GM21381 (cell line): ENCODE results near the gene SLC39A10.
A peak's percentile ranks its signal among the peaks of the same experiment; 100 is the strongest.
"Not testable (repeated sequence)": the region's sequence is repeated elsewhere in the genome, so short reads cannot be mapped to it uniquely, and the experiment has no call there.

Experiments used
- ATAC-seq: cut with Tn5 transposase; IDR thresholded peaks from one replicate; pipeline ENCODE4 v1.9.1; 2021; ENCODE audit warnings: mild to moderate bottlenecking, moderate library complexity; ENCODE audit not compliant: unreplicated experiment

SLC39A10 gene

GRCh38 chr2:195642679-195643068 is 14.4 kb upstream of the SLC39A10 start:
- ATAC-seq = no peak

DNA sequence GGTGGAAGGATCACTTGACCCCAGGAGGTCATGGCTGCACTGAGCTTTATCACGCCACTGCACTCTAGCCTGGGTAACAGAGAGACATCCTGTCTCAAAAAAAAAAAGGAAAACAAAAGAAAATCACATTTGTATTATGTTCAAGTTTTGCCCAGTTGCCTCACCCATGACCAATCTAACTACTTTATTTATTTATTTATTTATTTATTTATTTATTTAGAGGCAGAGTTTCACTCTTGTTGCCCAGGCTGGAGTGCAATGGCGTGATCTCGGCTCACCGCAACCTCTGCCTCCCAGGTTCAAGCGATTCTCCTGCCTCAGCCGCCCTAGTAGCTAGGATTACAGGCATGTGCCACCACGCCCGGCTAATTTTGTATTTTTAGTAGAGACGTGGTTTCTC is 12.3 kb upstream of the SLC39A10 start:
- not testable (repeated sequence) for ATAC-seq

- ATAC-seq = no peak
Measured at GRCh38 chr2:195645413-195645812, 11.6 kb upstream of the SLC39A10 start.

DNA sequence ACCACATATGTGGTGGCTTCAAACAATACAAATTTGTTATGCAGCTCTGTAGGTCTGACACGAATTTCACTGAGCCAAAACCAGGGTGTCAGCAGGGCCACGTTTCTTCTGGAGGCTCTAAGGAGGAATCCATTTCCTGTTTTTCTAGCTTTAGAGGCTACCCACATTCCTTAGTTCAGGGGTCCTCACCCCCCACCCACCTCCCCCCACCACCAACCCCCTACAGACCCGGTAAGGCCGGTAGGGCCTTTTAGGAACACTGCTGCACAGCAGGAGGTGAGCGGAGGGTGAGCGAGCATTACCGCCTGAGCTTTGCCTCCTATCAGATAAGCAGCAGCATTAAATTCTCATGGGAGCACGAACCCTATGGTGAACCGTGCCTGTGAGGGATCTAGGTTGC is 10.6 kb upstream of the SLC39A10 start:
- no peak for ATAC-seq

DNA sequence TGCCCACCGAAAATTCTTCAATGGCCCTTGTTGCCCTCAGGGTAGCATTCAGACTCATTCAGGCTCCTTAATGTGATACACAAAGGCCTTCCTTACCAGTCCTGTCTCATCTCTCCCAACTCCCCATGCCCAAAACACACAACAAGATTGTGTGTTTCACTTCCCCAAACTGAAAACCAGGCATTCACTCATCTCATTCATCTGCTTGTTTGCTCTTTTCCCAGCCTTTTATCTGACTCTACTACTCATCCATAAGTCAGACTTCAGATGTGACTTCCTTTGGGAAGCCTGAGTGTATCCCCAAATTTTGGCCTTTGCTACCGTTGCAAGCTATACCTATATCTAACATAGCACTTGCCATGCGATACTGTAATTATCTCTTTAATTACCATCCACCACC is 9.7 kb upstream of the SLC39A10 start:
- ATAC-seq = no peak

- ATAC-seq = not testable (repeated sequence)
Measured at GRCh38 chr2:195648370-195648769, 8.7 kb upstream of the SLC39A10 start.

DNA sequence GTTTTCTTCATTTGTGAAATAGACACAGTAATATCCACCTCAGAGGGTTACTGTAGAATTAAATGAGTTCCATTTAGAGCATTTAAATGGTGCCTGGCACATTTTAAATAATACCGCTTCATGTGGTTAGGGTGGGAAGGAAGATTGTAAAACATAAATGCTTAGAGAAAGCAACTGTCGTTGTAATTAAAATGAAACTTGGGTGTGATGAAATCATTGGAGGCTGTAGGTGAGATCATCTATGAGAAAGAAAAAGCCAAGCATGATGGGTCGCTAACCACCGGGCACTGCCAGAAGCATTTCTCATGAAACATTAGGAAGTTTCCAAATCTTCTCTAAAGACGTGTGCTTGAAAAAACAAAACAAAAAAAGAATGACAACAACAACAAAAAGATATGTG is 8.2 kb upstream of the SLC39A10 start:
- ATAC-seq = no peak

GRCh38 chr2:195649629-195650190 is 7.3 kb upstream of the SLC39A10 start:
- peak; percentile 9 for ATAC-seq

DNA sequence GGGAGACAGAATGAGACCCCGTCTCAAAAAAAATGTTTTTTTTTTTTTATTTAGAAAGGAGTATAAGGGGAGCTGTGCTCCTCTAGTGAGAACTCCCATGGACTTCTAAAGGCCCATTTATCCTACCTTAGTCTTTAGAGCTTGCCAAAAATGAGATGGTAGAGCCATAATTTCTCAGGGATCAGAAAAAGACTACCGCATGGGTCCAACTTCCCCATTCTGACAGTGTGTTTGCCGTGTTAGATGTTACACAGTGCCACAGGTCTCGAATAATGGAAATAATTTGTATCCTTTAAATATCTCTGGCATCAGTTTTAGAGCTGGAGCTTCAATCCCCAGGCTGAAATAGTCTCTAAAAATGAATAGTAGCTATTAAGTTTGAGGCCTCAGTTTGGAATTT is 6.0 kb upstream of the SLC39A10 start:
- ATAC-seq = no peak

GRCh38 chr2:195652911-195653310 is 4.1 kb upstream of the SLC39A10 start:
- no peak for ATAC-seq

- no peak for ATAC-seq
Measured at GRCh38 chr2:195656161-195656858, 716 bp upstream of the SLC39A10 start.

- peak; percentile 21 for ATAC-seq
Measured at GRCh38 chr2:195657634-195658540, 861 bp downstream of the SLC39A10 start.

GRCh38 chr2:195658541-195658890 is 1.5 kb downstream of the SLC39A10 start:
- no peak for ATAC-seq

DNA sequence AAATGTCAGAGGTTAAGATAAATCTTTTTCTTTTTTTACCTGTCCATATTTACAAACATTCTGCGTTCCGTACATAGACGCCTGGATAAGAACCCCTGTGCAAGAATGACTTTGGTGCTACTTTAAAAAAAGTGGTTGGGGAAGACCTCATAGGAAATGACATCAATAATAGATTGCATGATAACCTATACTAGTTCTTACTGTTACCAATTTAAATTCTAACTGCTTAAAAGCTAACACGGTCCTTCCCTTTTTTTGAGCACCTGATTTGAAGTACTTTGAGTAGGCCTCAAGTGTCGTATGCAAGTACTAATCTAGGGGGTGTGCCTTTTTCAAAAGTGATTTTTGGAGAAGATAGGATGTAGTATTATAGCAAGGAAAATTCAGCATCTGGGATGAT is 2.1 kb downstream of the SLC39A10 start:
- ATAC-seq = no peak

- ATAC-seq = no peak
Measured at GRCh38 chr2:195659982-195660890, 3.2 kb downstream of the SLC39A10 start.

DNA sequence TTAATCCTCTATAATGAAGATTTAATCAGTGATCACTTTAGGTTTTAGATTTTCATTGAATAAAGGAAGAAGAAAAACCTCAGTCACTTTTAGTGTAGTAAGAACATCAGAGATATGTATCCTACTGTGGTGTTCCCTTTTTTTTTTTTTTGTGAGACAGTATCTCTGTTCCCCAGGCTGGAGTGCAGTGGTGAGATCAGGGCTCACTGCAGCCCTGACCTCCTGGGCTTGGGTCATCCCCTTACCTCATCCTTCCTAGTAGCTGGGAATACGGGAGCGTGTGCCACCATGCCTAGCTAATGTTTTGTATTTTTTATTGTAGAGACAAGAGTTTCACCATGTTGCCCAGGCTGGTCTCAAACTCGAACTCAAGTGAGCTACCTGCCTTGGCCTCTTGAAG is 5.1 kb downstream of the SLC39A10 start:
- ATAC-seq = no peak

DNA sequence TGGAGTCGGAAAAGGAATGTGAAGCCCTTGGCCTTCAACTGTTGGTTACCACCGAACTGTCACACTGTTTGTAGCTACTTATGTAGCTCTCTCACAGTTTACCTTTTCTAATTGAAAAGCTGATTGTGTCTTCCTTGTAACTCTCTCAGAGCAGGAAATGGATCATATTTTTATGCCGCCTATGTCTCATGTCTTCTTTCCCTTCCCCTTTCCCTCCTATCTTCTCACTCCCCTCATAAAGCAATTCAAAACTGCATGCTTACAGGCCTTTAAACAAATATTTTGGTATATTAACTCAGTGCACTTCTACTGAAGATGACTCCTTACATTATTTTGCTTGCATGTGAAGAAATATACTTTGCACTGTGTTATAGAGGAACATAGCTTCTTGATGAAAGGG is 6.0 kb downstream of the SLC39A10 start:
- ATAC-seq = no peak

DNA sequence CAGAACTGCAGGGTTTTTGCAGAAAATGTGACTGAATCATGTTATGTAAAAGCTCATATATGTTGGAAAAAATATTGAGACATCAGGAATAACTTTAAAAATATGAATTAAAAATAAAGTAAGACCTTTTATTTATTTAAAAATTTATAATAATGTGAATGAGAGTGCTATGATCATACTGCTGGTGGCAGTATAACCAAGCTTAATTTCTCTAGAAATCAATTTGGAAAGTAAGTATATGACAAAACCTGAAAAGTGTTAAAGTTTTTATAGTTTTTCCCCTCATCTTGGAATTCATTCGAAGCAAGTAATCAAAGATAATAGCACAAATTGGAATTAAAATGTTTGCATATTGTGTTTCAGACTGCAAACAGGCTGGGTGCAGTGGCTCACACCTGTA is 7.5 kb downstream of the SLC39A10 start:
- no peak for ATAC-seq

DNA sequence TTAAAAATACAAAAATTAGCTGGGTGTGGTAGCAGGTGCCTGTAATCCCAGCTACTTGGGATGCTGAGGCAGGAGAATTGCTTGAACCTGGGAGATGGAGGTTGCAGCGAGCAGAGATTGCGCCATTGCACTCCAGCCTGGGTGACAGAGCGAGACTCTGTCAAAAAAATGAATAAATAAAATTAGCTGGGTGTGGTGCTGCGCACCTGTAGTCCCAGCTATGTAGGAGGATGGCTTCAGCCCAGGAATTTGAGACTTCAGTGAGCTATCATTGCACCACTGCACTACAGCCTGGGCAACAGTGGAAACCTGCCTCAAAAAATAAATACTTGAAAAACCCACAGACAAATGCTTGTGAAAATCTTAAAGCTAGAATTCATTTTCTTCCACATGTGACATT is 8.1 kb downstream of the SLC39A10 start:
- not testable (repeated sequence) for ATAC-seq

GRCh38 chr2:195666113-195666712 is 9.2 kb downstream of the SLC39A10 start:
- no peak for ATAC-seq

GRCh38 chr2:195667974-195668373 is 10.9 kb downstream of the SLC39A10 start:
- ATAC-seq = no peak
